ENCODE data around the gene LIME1. TPM values are rescaled to one million over a fixed set of nuclear protein-coding genes. Genes with fewer than 3 reads are reported as not detected.

The LIME1 gene
- total and polyA plus RNA-seq, 2 of the 4 experiments (the other 2 are of a cell fraction), result 0.36 to 7.8 TPM

DNA sequence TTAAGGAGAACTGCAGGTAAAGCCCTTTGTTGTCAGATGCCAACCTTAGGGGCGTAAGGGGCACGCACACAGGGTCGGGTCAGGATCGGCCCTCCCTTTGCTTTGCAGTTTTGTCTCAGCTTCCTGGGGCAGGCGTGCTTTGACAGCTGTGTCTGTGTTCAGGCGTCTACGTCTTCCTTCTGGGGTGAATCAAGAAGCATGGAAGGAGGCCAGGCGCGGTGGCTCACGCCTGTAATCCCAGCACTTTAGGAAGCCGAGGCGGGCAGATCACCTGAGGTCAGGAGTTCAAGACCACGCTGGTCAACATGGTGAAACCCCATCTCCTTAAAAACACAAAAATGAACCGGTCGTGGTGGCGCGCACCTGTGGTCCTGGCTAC, 27.3 kb upstream of the LIME1 start:
- Histone ChIP-seq H3K79me1 (ENCODE audit: low read depth in 1 of 2, low read length in 2 of 2) (peaks cover 17 to 63% of the 10 kb centered on the region in 2 experiments), H4K91ac (ENCODE audit: insufficient read depth, low read depth, low read length) (no peak overlapping the region), H3K56ac (ENCODE audit: extremely low read depth, insufficient read depth, low read length) (no peak overlapping the region), H3K4me3 (ENCODE audit: insufficient read depth, low read depth, low read length) (no peak overlapping the region), H2AFZ (replicated peaks; ENCODE audit: low read length, poor library complexity) (no peak overlapping the region), H3K9ac (ENCODE audit: low read depth, low read length) (no peak overlapping the region), H3K4ac (ENCODE audit: low read depth, low read length) (no peak overlapping the region), H3K4me1 (ENCODE audit: control insufficient read depth, insufficient read depth, low read length) (peaks cover 10% of the 10 kb centered on the region), H2BK120ac (ENCODE audit: low read depth, low read length) (no peak overlapping the region), H4K8ac (ENCODE audit: low read depth in 2 of 2, low read length in 2 of 2) (no peak overlapping the region), H2AK9ac (replicated peaks; ENCODE audit: low read depth, low read length, poor library complexity) (peak overlapping the region; percentile 55), H2AK5ac (ENCODE audit: low read depth, low read length) (no peak overlapping the region), H4K20me1 (ENCODE audit: insufficient read depth, low read length) (no peaks in the 10 kb centered on the region; the same call in 1 of the 2 replicates), H3K9me1 (ENCODE audit: insufficient read depth, low read length) (no peaks in the 10 kb centered on the region), H3K9me3 (ENCODE audit: control insufficient read depth, insufficient read depth, low read length) (no peaks in the 10 kb centered on the region), H4K5ac (ENCODE audit: low read depth, low read length) (no peak overlapping the region), H2BK15ac (ENCODE audit: low read depth, low read length) (no peak overlapping the region), H3K36me3 (ENCODE audit: control insufficient read depth, insufficient read depth, low read length) (peaks cover 41% of the 10 kb centered on the region), H3K23ac (ENCODE audit: low read depth, low read length) (no peak overlapping the region), H3K14ac (replicated peaks; ENCODE audit: low read depth, low read length) (no peak overlapping the region), H3K27ac (ENCODE audit: insufficient read depth, low read length) (no peak overlapping the region), H3K18ac (ENCODE audit: low read depth, low read length) (no peak overlapping the region), H3K27me3 (ENCODE audit: control insufficient read depth, insufficient read depth, low read length) (no peaks in the 10 kb centered on the region), H2BK5ac (ENCODE audit: low read depth, low read length, poor library complexity, severe bottlenecking) (no peak overlapping the region), H2BK20ac (ENCODE audit: low read depth, low read length) (no peak overlapping the region), H3K4me2 (ENCODE audit: low read depth, low read length) (peak overlapping the region; percentile 96; the same call in 1 of the 2 replicates)
- TF ChIP-seq SMC3 (IDR thresholded peaks at IDR 0.05; ENCODE audit: low read depth, low read length) (no peak), BHLHE40 (IDR thresholded peaks at IDR 0.05; ENCODE audit: low read depth, low read length) (no peak), NFE2L2 (IDR thresholded peaks at IDR 0.05; ENCODE audit: low read depth, low read length) (no peak), POLR2A (IDR thresholded peaks at IDR 0.05; ENCODE audit: low read depth, low read length) (no peak), MAZ (IDR thresholded peaks at IDR 0.05; ENCODE audit: borderline replicate concordance, low read depth, low read length) (no peak), RCOR1 (IDR thresholded peaks at IDR 0.05; ENCODE audit: insufficient replicate concordance, low read length) (no peak), MAFK (IDR thresholded peaks at IDR 0.05; ENCODE audit: low read depth, low read length) (no peak), CEBPB (IDR thresholded peaks at IDR 0.05; ENCODE audit: low read depth, low read length) (no peak), MXI1 (IDR thresholded peaks at IDR 0.05; ENCODE audit: borderline replicate concordance, low read depth, low read length) (no peak), RAD21 (IDR thresholded peaks at IDR 0.05; ENCODE audit: low read length) (no peak), FOS (IDR thresholded peaks at IDR 0.05; ENCODE audit: low read depth, low read length) (no peak), CHD1 (IDR thresholded peaks at IDR 0.05; ENCODE audit: low read depth, low read length) (no peak), RFX5 (IDR thresholded peaks at IDR 0.05; ENCODE audit: low read depth, low read length) (no peak)
- TF ChIP-seq, protein P1, sequence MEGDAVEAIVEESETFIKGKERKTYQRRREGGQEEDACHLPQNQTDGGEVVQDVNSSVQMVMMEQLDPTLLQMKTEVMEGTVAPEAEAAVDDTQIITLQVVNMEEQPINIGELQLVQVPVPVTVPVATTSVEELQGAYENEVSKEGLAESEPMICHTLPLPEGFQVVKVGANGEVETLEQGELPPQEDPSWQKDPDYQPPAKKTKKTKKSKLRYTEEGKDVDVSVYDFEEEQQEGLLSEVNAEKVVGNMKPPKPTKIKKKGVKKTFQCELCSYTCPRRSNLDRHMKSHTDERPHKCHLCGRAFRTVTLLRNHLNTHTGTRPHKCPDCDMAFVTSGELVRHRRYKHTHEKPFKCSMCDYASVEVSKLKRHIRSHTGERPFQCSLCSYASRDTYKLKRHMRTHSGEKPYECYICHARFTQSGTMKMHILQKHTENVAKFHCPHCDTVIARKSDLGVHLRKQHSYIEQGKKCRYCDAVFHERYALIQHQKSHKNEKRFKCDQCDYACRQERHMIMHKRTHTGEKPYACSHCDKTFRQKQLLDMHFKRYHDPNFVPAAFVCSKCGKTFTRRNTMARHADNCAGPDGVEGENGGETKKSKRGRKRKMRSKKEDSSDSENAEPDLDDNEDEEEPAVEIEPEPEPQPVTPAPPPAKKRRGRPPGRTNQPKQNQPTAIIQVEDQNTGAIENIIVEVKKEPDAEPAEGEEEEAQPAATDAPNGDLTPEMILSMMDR (conservative IDR thresholded peaks at IDR 0.05; ENCODE audit: low read depth, low read length), result no peak
- TF ChIP-seq, protein P2, sequence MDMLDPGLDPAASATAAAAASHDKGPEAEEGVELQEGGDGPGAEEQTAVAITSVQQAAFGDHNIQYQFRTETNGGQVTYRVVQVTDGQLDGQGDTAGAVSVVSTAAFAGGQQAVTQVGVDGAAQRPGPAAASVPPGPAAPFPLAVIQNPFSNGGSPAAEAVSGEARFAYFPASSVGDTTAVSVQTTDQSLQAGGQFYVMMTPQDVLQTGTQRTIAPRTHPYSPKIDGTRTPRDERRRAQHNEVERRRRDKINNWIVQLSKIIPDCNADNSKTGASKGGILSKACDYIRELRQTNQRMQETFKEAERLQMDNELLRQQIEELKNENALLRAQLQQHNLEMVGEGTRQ (IDR thresholded peaks at IDR 0.05; ENCODE audit: low read depth, low read length), result no peak
- TF ChIP-seq, protein P3, sequence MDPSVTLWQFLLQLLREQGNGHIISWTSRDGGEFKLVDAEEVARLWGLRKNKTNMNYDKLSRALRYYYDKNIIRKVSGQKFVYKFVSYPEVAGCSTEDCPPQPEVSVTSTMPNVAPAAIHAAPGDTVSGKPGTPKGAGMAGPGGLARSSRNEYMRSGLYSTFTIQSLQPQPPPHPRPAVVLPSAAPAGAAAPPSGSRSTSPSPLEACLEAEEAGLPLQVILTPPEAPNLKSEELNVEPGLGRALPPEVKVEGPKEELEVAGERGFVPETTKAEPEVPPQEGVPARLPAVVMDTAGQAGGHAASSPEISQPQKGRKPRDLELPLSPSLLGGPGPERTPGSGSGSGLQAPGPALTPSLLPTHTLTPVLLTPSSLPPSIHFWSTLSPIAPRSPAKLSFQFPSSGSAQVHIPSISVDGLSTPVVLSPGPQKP (IDR thresholded peaks at IDR 0.05; ENCODE audit: borderline replicate concordance, low read depth, low read length), result no peak
- no peak for ATAC-seq (ENCODE audit: low read depth)
- POLR2A ChIA-PET (ENCODE audit: unreplicated experiment), result no interaction called here
- BruUV-seq (replicated peaks), result no TSS peak
- CTCF ChIA-PET, result no interaction called here
- intact Hi-C loops (cut with micrococcal nuclease) (no loop called here), in situ Hi-C loops (cut with MboI; ENCODE audit: low sequenced_read_pairs) (loop anchor here (10.0 kb wide), 1 partner anchor 156 kb away; the partner anchor contains the start of genes ABHD16B and TPD52L2), dilution Hi-C loops (cut with HindIII; ENCODE audit: low sequenced_read_pairs, unreplicated experiment) (no loop called here)
- DNase-seq, result no peak
- WGBS, 2 experiments (ENCODE audit: extremely low coverage in 2 of 2, insufficient read length in 1 of 2), result 97% methylated on average over 8 of the region's 17 CpGs; no CpG with 5 or more reads in 1 of the 2 experiments

All from IMR-90 (cell line).